HG03442 (cell line): ENCODE measurements around the gene COL13A1.

Experiments used
- ATAC-seq: cut with Tn5 transposase; IDR thresholded peaks from one replicate; pipeline ENCODE4 v1.9.1; 2021; ENCODE audit warnings: mild to moderate bottlenecking, moderate library complexity; ENCODE audit not compliant: unreplicated experiment

Gene COL13A1

GRCh38 chr10:69801434-69802315, at the start of gene COL13A1:
COL13A1 (plus strand) TSS chr10:69801906; CDS start chr10:69802424, 518 bp downstream.
- ATAC-seq, result no peak

DNA sequence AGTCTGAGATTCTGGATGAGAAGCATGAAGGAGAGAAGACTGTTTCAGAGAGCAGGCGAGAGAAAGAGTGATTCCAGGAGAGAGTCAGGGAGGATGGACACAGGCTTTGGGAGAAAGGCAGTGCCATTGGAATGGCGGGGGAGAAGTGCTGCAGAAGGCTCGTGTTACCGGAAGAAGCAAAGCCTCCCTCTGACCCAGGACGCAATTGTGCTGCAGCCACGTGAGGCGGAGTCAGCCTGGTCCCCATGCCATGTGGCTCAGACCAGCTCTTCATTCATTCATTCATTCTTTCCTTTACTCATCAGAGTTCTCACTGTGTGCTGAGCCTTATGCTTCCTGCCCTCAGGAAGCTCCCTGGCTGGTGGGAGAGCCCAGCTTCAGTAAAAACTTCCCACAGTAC, 49.2 kb upstream of the COL13A1 start:
- ATAC-seq, result no peak

DNA sequence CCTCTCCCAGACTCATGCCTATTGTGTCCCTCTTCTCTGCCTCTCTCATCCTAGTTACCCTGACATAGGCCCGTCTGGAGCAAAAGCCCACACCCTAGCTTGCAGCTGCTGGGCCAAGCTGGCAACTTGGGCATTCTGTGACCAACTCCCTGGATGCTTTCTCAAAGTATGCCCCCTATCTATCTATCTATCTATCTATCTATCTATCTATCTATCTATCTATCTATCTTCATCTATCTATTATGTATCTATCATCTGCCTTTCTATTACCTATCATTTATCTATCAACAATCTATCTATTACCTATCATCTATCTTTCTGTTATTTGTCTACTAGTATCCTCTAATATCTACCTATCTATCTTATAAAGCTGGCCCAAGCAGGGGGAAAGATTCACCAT, 45.4 kb upstream of the COL13A1 start:
- ATAC-seq, result no peak

GRCh38 chr10:69757206-69757552, 44.5 kb upstream of the COL13A1 start:
- no peak for ATAC-seq

GRCh38 chr10:69757553-69758309, 44.0 kb upstream of the COL13A1 start:
- ATAC-seq, result no peak

DNA sequence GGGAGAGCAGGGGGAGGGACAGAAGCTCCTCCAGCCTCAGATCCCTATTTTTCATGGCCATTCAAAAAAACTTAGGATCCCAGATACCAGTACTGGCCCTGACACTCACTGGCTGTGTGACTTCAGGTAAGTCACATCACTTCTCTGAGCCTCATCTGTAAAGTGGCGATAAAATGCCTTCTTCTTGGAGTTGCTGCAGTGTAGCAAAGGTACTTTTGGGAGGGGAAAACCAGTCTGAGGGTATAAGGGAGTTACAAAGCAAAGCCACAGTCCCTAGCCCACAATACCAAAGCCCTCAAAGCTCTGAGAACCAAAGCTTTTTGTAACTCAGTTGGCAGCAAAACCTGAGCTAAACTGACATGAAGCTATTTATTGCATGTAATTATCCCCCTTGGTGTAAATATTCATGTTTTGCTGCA, 43.4 kb upstream of the COL13A1 start:
- no peak for ATAC-seq

DNA sequence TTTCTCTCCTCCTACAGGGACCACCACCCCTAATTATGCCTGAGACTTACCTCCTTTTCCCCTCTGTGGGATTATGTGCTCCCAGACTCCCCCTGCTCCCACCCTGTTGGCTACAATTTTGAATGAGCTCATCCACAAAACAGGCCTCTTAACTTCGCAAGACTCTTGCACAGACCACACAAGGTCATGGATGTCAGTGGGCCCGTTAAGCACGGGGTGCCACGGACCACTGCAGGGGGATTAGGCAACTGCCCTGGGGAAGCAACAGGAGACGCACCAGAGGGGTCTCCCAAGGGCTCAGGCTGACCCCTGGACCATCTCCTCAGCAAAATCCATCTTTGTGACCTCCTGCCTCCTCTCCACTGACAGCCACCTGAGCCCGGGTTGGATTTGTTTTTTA, 42.1 kb upstream of the COL13A1 start:
- no peak for ATAC-seq

DNA sequence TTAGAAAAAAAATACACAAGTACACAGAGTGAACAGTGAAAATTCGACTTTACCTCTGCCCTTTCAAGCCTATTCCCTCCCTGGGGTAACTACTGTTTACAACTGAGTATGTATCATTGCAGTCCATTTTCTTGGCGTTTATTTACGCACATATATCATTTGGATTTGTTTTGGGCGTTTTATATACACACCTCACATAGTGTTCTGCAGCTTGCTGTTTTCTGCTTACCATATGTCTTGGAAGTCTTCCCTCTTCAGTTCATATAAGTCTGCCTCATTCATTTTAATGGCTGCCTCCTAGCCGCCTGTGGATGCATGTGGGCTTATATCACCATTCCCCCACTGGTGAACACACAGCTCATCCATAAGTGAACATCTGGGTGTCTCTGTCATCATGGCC, 41.6 kb upstream of the COL13A1 start:
- ATAC-seq, result no peak

GRCh38 chr10:69761320-69761719, 40.4 kb upstream of the COL13A1 start:
- no peak for ATAC-seq

- no peak for ATAC-seq
Observed at GRCh38 chr10:69766161-69766910, 35.4 kb upstream of the COL13A1 start.

DNA sequence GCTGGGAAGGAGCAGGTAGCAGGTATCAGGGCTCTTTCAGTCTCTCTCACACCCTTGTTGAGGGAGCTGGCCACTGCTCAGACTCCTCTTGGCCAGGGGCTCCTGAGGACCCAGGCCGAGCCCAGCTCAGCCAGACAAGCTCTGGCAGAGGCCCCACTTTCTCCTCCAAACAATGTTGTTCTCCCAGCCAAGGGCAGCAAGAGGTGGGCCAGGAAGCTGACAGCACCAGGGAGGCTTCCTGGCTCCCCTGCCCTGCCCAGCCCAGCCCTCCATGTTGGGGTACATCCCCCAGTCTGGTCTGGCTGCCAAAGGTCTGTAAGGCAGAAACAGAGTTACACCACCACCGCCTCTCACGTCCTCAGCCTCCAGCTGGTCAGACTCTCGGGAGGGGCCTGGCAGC, 33.9 kb upstream of the COL13A1 start:
- no peak for ATAC-seq

DNA sequence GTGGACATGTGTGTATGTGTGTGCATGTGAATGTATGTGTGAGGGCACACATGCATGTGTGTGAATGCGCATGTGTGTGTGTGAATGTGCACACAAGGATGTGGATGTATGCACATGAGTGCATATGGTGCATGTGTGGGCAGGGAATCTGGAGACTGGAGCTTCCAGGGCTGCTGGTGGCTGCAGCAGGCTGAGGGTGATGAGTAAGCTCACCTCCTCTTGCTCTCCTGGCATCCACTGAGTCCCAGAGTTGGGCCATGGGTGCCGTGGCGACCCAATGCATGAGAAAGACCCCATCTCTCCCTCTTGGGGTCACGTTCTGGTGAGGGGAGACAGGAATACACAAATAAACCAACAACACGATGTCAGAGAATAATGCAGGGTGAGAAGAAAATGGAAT, 33.3 kb upstream of the COL13A1 start:
- ATAC-seq, result no peak

- ATAC-seq, result no peak
Observed at GRCh38 chr10:69769395-69769992, 32.2 kb upstream of the COL13A1 start.

GRCh38 chr10:69772933-69773704, 28.6 kb upstream of the COL13A1 start:
- no peak for ATAC-seq

- no peak for ATAC-seq
Observed at GRCh38 chr10:69774596-69774995, 27.1 kb upstream of the COL13A1 start.

GRCh38 chr10:69780077-69780476, 21.6 kb upstream of the COL13A1 start:
- no peak for ATAC-seq

- ATAC-seq, result no peak
Observed at GRCh38 chr10:69781576-69781975, 20.1 kb upstream of the COL13A1 start.

DNA sequence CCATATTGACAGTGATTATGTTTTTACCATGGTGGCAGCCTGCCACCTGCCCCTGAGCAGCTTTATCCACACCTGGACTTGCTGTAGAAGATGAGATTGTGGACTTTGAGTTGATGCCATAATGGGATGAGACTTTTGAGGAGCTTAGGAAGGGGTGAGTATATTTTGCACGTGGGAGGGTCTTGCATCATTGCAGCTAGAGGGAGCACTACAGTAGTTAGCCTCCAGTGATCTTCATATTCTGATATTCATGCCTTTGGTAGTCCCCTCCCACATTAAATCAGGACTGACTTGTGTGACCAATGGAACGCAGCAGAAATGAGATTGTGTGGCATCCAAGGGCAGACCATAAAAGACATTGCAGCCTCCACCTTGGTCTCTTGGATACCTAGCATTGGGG, 18.2 kb upstream of the COL13A1 start:
- no peak for ATAC-seq

- ATAC-seq, result no peak
Observed at GRCh38 chr10:69786791-69787190, 14.9 kb upstream of the COL13A1 start.

- no peak for ATAC-seq
Observed at GRCh38 chr10:69787681-69788080, 14.0 kb upstream of the COL13A1 start.
